Karpas-422 (cell line): ENCODE data around the gene SH2D3A. TPM values are rescaled to one million over a fixed set of nuclear protein-coding genes. Genes with fewer than 3 reads are reported as not detected.
A peak's percentile ranks its signal among the peaks of the same experiment; 100 is the strongest.

Experiments used
- DNase-seq: peaks from one replicate; pipeline ENCODE4 v3.0.0-alpha.2; 2015
- H2AFZ ChIP-seq: fragments of 200-600 bp; sonication (generic); 2 replicates; pipeline ENCODE4 v1.6.1; 2014; ENCODE audit warnings: antibody characterized with exemption, low read length, mixed read lengths
- H3K27ac ChIP-seq: fragments of 200-600 bp; sonication (generic); 2 replicates; pipeline ENCODE4 v1.5.1; 2014; ENCODE audit warnings: mild to moderate bottlenecking, low read length, moderate library complexity
- H3K27me3 ChIP-seq: fragments of 200-600 bp; sonication (generic); 2 replicates; pipeline ENCODE4 v1.6.1; 2014; ENCODE audit warnings: low read length, mixed read lengths
- H3K36me3 ChIP-seq: fragments of 200-600 bp; sonication (generic); 2 replicates; pipeline ENCODE4 v1.6.1; 2014; ENCODE audit warnings: low read length, mixed read lengths; ENCODE audit not compliant: insufficient read depth
- H3K4me1 ChIP-seq: fragments of 200-600 bp; sonication (generic); 2 replicates; pipeline ENCODE4 v1.6.1; 2014; ENCODE audit warnings: mild to moderate bottlenecking, low read length, mixed read lengths
- H3K4me2 ChIP-seq: fragments of 200-600 bp; sonication (generic); 2 replicates; pipeline ENCODE4 v1.6.1; 2014; ENCODE audit warnings: low read length, low read depth, mild to moderate bottlenecking; ENCODE audit not compliant: poor library complexity, severe bottlenecking
- H3K4me3 ChIP-seq: fragments of 200-600 bp; sonication (generic); 2 replicates; pipeline ENCODE4 v1.5.1; 2014; ENCODE audit warnings: mild to moderate bottlenecking, antibody characterized with exemption, low read length, mixed read lengths
- H3K79me2 ChIP-seq: fragments of 200-600 bp; sonication (generic); 2 replicates; pipeline ENCODE4 v1.6.1; 2014; ENCODE audit warnings: mild to moderate bottlenecking, low read length, mixed read lengths
- H3K9ac ChIP-seq: fragments of 200-600 bp; sonication (generic); 2 replicates; pipeline ENCODE4 v1.6.0; 2014; ENCODE audit warnings: low read length
- H3K9me2 ChIP-seq: fragments of 200-600 bp; sonication (generic), shearing (Covaris generic); replicated peaks from 2 replicates; pipeline ENCODE4 v1.6.0; 2014; ENCODE audit warnings: mild to moderate bottlenecking, low read length, moderate library complexity; ENCODE audit not compliant: insufficient read depth
- H3K9me3 ChIP-seq: fragments of 300-700, 200-600 bp; sonication (generic); 2 replicates; pipeline ENCODE4 v1.6.1; 2014; ENCODE audit warnings: low read length, mixed read lengths
- H4K20me1 ChIP-seq: fragments of 200-600 bp; sonication (generic); 2 replicates; pipeline ENCODE4 v1.6.1; 2014; ENCODE audit warnings: mild to moderate bottlenecking, antibody characterized with exemption, low read length, low read depth; ENCODE audit not compliant: insufficient read depth
- total RNA-seq: library from RNA; depleted of rRNA; stranded (reverse); fragments of >200 nt; shearing (Covaris generic); gene quantifications from 2 replicates; pipeline ENCODE4 v1.2.3, GENCODE V29; 2014; ENCODE audit warnings: low replicate concordance

Gene SH2D3A
- total RNA-seq, 1 experiment from 2014 or later = 3.3 TPM

GRCh38 chr19:6739883-6740588, 27.2 kb downstream of the SH2D3A start:
- Histone ChIP-seq H3K9ac (peak overlapping the region; percentile 78), H3K4me1 (peaks cover 45% of the 10 kb centered on the region), H3K9me3 (no peaks in the 10 kb centered on the region), H2AFZ (no peak overlapping the region), H3K36me3 (no peaks in the 10 kb centered on the region), H3K4me2 (peak overlapping the region; percentile 81), H4K20me1 (no peaks in the 10 kb centered on the region), H3K27ac (0 out of 2 replicates have a peak overlapping the region, but pooled peaks have one; percentile 39), H3K27me3 (no peaks in the 10 kb centered on the region), H3K9me2 (no peaks in the 10 kb centered on the region), H3K4me3 (peak overlapping the region; percentile 81), H3K79me2 (0 out of 2 replicates have a peak, but pooled peaks cover 3% of the 10 kb centered on the region)
- DNase-seq = no peak

- Histone ChIP-seq H3K4me1 (peaks cover 45% of the 10 kb centered on the region), H3K27me3 (no peaks in the 10 kb centered on the region), H3K36me3 (no peaks in the 10 kb centered on the region), H3K4me3 (peak within 1 kb of the TSS; percentile 81), H2AFZ (peak within 1 kb of the TSS; percentile 6; the same call in 1 of the 2 replicates), H3K27ac (peak within 1 kb of the TSS; percentile 39), H4K20me1 (no peaks in the 10 kb centered on the region), H3K9me3 (no peaks in the 10 kb centered on the region), H3K9me2 (no peaks in the 10 kb centered on the region), H3K4me2 (peak within 1 kb of the TSS; percentile 81), H3K79me2 (0 out of 2 replicates have a peak, but pooled peaks cover 3% of the 10 kb centered on the region), H3K9ac (peak within 1 kb of the TSS; percentile 78)
- DNase-seq = peak; percentile 91
Measured at GRCh38 chr19:6739390-6739882, 27.8 kb downstream of the SH2D3A start, which contains the start of gene TRIP10. TSS of gene TRIP10 (plus strand) at chr19:6739680. CDS start at chr19:6739762, 82 bp downstream.

GRCh38 chr19:6738787-6739389, 28.3 kb downstream of the SH2D3A start:
- Histone ChIP-seq H3K79me2 (0 out of 2 replicates have a peak, but pooled peaks cover 3% of the 10 kb centered on the region), H3K4me3 (peak overlapping the region; percentile 15; the same call in 1 of the 2 replicates), H3K9me3 (no peaks in the 10 kb centered on the region), H3K9ac (peak overlapping the region; percentile 38; the same call in 1 of the 2 replicates), H3K4me1 (peaks cover 45% of the 10 kb centered on the region), H4K20me1 (no peaks in the 10 kb centered on the region), H3K36me3 (no peaks in the 10 kb centered on the region), H3K27me3 (no peaks in the 10 kb centered on the region), H3K4me2 (peak overlapping the region; percentile 54), H2AFZ (peak overlapping the region; percentile 6; the same call in 1 of the 2 replicates), H3K9me2 (no peaks in the 10 kb centered on the region), H3K27ac (0 out of 2 replicates have a peak overlapping the region, but pooled peaks have one; percentile 12)
- DNase-seq = peak; percentile 47

GRCh38 chr19:6737873-6738786, 29.1 kb downstream of the SH2D3A start:
- Histone ChIP-seq H3K27me3 (no peaks in the 10 kb centered on the region), H3K36me3 (no peaks in the 10 kb centered on the region), H3K9me2 (no peaks in the 10 kb centered on the region), H3K4me3 (peak overlapping the region; percentile 45; the same call in 1 of the 2 replicates), H3K79me2 (0 out of 2 replicates have a peak, but pooled peaks cover 3% of the 10 kb centered on the region), H3K27ac (peak overlapping the region; percentile 45), H4K20me1 (no peaks in the 10 kb centered on the region), H3K4me1 (peaks cover 45% of the 10 kb centered on the region), H3K9me3 (no peaks in the 10 kb centered on the region), H3K9ac (peak overlapping the region; percentile 50), H2AFZ (peak overlapping the region; percentile 16; the same call in 1 of the 2 replicates), H3K4me2 (peak overlapping the region; percentile 64)
- DNase-seq = peak; percentile 91

- H3K4me1 ChIP-seq = peaks cover 45% of the 10 kb centered on the region
- peak; percentile 100 for DNase-seq
- H3K9ac ChIP-seq = peak within 1 kb of the TSS; percentile 93
- H3K27me3 ChIP-seq = no peaks in the 10 kb centered on the region
- peak within 1 kb of the TSS; percentile 75 for H3K27ac ChIP-seq
- H3K36me3 ChIP-seq = no peaks in the 10 kb centered on the region
- H3K4me2 ChIP-seq = peak within 1 kb of the TSS; percentile 83
- no peaks in the 10 kb centered on the region for H4K20me1 ChIP-seq
- H3K79me2 ChIP-seq = 0 out of 2 replicates have a peak, but pooled peaks cover 3% of the 10 kb centered on the region
- H3K9me3 ChIP-seq = no peaks in the 10 kb centered on the region
- peak within 1 kb of the TSS; percentile 80 for H2AFZ ChIP-seq
- H3K9me2 ChIP-seq = no peaks in the 10 kb centered on the region
- peak within 1 kb of the TSS; percentile 74 for H3K4me3 ChIP-seq
Measured at GRCh38 chr19:6737284-6737872, 29.9 kb downstream of the SH2D3A start, which contains the start of gene GPR108. TSS of gene GPR108 (minus strand) at chr19:6737580. CDS start at chr19:6737576, 4 bp downstream.

- H3K9ac ChIP-seq = peak overlapping the region; percentile 93
- H3K9me2 ChIP-seq = no peaks in the 10 kb centered on the region
- no peaks in the 10 kb centered on the region for H3K9me3 ChIP-seq
- H3K4me1 ChIP-seq = peaks cover 45% of the 10 kb centered on the region
- no peak for DNase-seq
- H3K36me3 ChIP-seq = no peaks in the 10 kb centered on the region
- peak overlapping the region; percentile 83 for H3K4me2 ChIP-seq
- peak overlapping the region; percentile 74 for H3K4me3 ChIP-seq
- H3K27ac ChIP-seq = peak overlapping the region; percentile 75
- no peaks in the 10 kb centered on the region for H4K20me1 ChIP-seq
- no peaks in the 10 kb centered on the region for H3K27me3 ChIP-seq
- 0 out of 2 replicates have a peak overlapping the region, but pooled peaks have one; percentile 80 for H2AFZ ChIP-seq
- H3K79me2 ChIP-seq = 0 out of 2 replicates have a peak, but pooled peaks cover 3% of the 10 kb centered on the region
Measured at GRCh38 chr19:6736917-6737283, 30.3 kb downstream of the SH2D3A start.

- Histone ChIP-seq H3K9me2 (no peaks in the 10 kb centered on the region), H3K4me3 (peak overlapping the region; percentile 74), H3K4me2 (peak overlapping the region; percentile 83), H3K9ac (peak overlapping the region; percentile 93), H3K27me3 (no peaks in the 10 kb centered on the region), H3K79me2 (0 out of 2 replicates have a peak, but pooled peaks cover 3% of the 10 kb centered on the region), H3K9me3 (no peaks in the 10 kb centered on the region), H2AFZ (peak overlapping the region; percentile 63; the same call in 1 of the 2 replicates), H3K36me3 (no peaks in the 10 kb centered on the region), H3K27ac (peak overlapping the region; percentile 75), H4K20me1 (no peaks in the 10 kb centered on the region), H3K4me1 (peaks cover 43% of the 10 kb centered on the region)
- peak; percentile 86 for DNase-seq
Measured at GRCh38 chr19:6736169-6736916, 30.9 kb downstream of the SH2D3A start.
